GM12892 (cell line): Measurements from ENCODE around the gene KAT6B.
A peak's percentile ranks its signal among the peaks of the same experiment; 100 is the strongest.

Experiments
- DNase-seq: peaks from one replicate; pipeline ENCODE4 v3.0.0; 2011; ENCODE audit not compliant: insufficient read length
- FAIRE-seq: peaks from 2 replicates; lab custom pipeline; 2011; peaks lifted over from hg19 to GRCh38; lab: Jason Lieb, UNC
- POLR2A ChIP-seq: IDR thresholded peaks from 2 replicates; pipeline ENCODE4 v1.6.1; 2011; ENCODE audit warnings: low read depth, low read length, control low read depth
- POLR2AphosphoS5 ChIP-seq: IDR thresholded peaks from 2 replicates; pipeline ENCODE4 v1.6.1; 2011; ENCODE audit warnings: low read depth, low read length, control low read depth
- TAF1 ChIP-seq: IDR thresholded peaks from 2 replicates; pipeline ENCODE4 v1.6.1; 2011; ENCODE audit warnings: low read depth, mild to moderate bottlenecking, control low read depth, low read length, borderline replicate concordance

Gene KAT6B

GRCh38 chr10:75021379-75022249, 195.2 kb downstream of the KAT6B start:
- DNase-seq (no peak), FAIRE-seq (peak; percentile 44)
- TF ChIP-seq TAF1 (no peak), POLR2AphosphoS5 (no peak), POLR2A (no peak)

GRCh38 chr10:75023074-75023473, 196.7 kb downstream of the KAT6B start:
- no peak for DNase-seq
- no peak for FAIRE-seq
- no peak for TF ChIP-seq POLR2AphosphoS5
- no peak for TF ChIP-seq POLR2A
- no peak for TF ChIP-seq TAF1

- TF ChIP-seq TAF1 (no peak), POLR2AphosphoS5 (no peak), POLR2A (no peak)
- no peak for DNase-seq
- no peak for FAIRE-seq
These were observed 198.6 kb downstream of the KAT6B start for GRCh38 chr10:75024971-75025523.

GRCh38 chr10:75028049-75028448, 201.6 kb downstream of the KAT6B start:
- no peak for FAIRE-seq
- no peak for TF ChIP-seq POLR2AphosphoS5
- no peak for TF ChIP-seq POLR2A
- TF ChIP-seq TAF1: no peak
- no peak for DNase-seq

GRCh38 chr10:75028748-75029147, 202.3 kb downstream of the KAT6B start:
- FAIRE-seq (no peak), DNase-seq (no peak)
- no peak for TF ChIP-seq POLR2A
- TF ChIP-seq POLR2AphosphoS5: no peak
- TF ChIP-seq TAF1: no peak

GRCh38 chr10:75029420-75029819, 203.0 kb downstream of the KAT6B start:
- FAIRE-seq: no peak
- TF ChIP-seq TAF1: no peak
- no peak for TF ChIP-seq POLR2A
- TF ChIP-seq POLR2AphosphoS5: no peak
- no peak for DNase-seq

GRCh38 chr10:75029857-75030256, 203.5 kb downstream of the KAT6B start:
- TF ChIP-seq POLR2A (no peak), POLR2AphosphoS5 (no peak), TAF1 (no peak)
- DNase-seq (no peak), FAIRE-seq (no peak)

GRCh38 chr10:75030371-75030770, 204.0 kb downstream of the KAT6B start:
- TF ChIP-seq TAF1 (no peak), POLR2AphosphoS5 (no peak), POLR2A (no peak)
- FAIRE-seq: no peak

GRCh38 chr10:75032119-75032518, 205.7 kb downstream of the KAT6B start:
- no peak for FAIRE-seq
- TF ChIP-seq POLR2A (no peak), TAF1 (no peak), POLR2AphosphoS5 (no peak)

More at GRCh38 chr10:75030371-75030770, 204.0 kb downstream of the KAT6B start:
- DNase-seq: no peak

GRCh38 chr10:75032813-75033212, 206.4 kb downstream of the KAT6B start:
- no peak for FAIRE-seq

More at GRCh38 chr10:75032119-75032518, 205.7 kb downstream of the KAT6B start:
- DNase-seq: no peak

GRCh38 chr10:75033399-75034130, 207.2 kb downstream of the KAT6B start:
- no peak; the same call in 1 of the 2 replicates for TF ChIP-seq POLR2AphosphoS5
- TF ChIP-seq POLR2A: no peak
- no peak for TF ChIP-seq TAF1
- DNase-seq (no peak), FAIRE-seq (no peak)

More at GRCh38 chr10:75032813-75033212, 206.4 kb downstream of the KAT6B start:
- TF ChIP-seq TAF1 (no peak), POLR2AphosphoS5 (no peak), POLR2A (no peak)
- no peak for DNase-seq

GRCh38 chr10:75034131-75034512, 207.7 kb downstream of the KAT6B start:
- no peak for FAIRE-seq
- TF ChIP-seq POLR2AphosphoS5 (no peak), TAF1 (no peak), POLR2A (no peak)
- DNase-seq: no peak
